NB4 (cell line): Measurements from ENCODE around the gene MALSU1.

Source experiments
- DNase-seq: peaks from one replicate; pipeline ENCODE4 v3.0.0; 2010; ENCODE audit warnings: low read depth
- H3K4me3 ChIP-seq: one replicate; pipeline ENCODE4 v1.5.1; 2011; ENCODE audit warnings: mild to moderate bottlenecking, low read depth, low read length, moderate library complexity
- CTCF ChIP-seq: IDR thresholded peaks from one replicate; pipeline ENCODE4 v1.5.1; 2012; ENCODE audit warnings: low read depth, low read length
- MAX ChIP-seq: IDR thresholded peaks from 2 replicates; pipeline ENCODE4 v1.6.1; 2011; ENCODE audit warnings: low read depth, low read length
- MYC ChIP-seq: IDR thresholded peaks from 2 replicates; pipeline ENCODE4 v1.6.1; 2011; ENCODE audit warnings: low read depth, low read length
- POLR2A ChIP-seq: IDR thresholded peaks from 2 replicates; pipeline ENCODE4 v1.6.1; 2011; ENCODE audit warnings: mild to moderate bottlenecking; ENCODE audit not compliant: insufficient read length; ENCODE audit errors: extremely low read depth

MALSU1 gene

GRCh38 chr7:23315366-23315765 is 16.2 kb downstream of the MALSU1 start:
- H3K4me3 ChIP-seq: no peak overlapping the region
- no peak for DNase-seq
- no peak for TF ChIP-seq MYC
- TF ChIP-seq POLR2A: no peak
- no peak for TF ChIP-seq MAX
- no peak for TF ChIP-seq CTCF

GRCh38 chr7:23331132-23331531 is 32.0 kb downstream of the MALSU1 start:
- TF ChIP-seq MAX: no peak
- TF ChIP-seq MYC: no peak
- no peak for TF ChIP-seq POLR2A
- TF ChIP-seq CTCF: no peak
- no peak for DNase-seq
- H3K4me3 ChIP-seq: no peak overlapping the region

GRCh38 chr7:23332193-23332592 is 33.1 kb downstream of the MALSU1 start:
- TF ChIP-seq MYC (no peak), POLR2A (no peak), MAX (no peak), CTCF (no peak)

GRCh38 chr7:23332910-23333612 is 33.9 kb downstream of the MALSU1 start:
- no peak overlapping the region for H3K4me3 ChIP-seq
- no peak for TF ChIP-seq POLR2A
- TF ChIP-seq CTCF: no peak
- TF ChIP-seq MAX: no peak
- no peak for TF ChIP-seq MYC
- no peak for DNase-seq

More at GRCh38 chr7:23332193-23332592, 33.1 kb downstream of the MALSU1 start:
- DNase-seq: no peak
- H3K4me3 ChIP-seq: no peak overlapping the region

GRCh38 chr7:23333671-23334246 is 34.6 kb downstream of the MALSU1 start:
- DNase-seq: no peak
- TF ChIP-seq MAX (no peak), MYC (no peak), CTCF (no peak), POLR2A (no peak)
- H3K4me3 ChIP-seq: no peak overlapping the region
